Dermis microvascular lymphatic vessel endothelial cell (primary cell): ENCODE data around the gene OPRL1. TPM values are rescaled to one million over a fixed set of nuclear protein-coding genes. Genes with fewer than 3 reads are reported as not detected.

Experiments used
- DNase-seq, 2 donors: peaks; one replicate each; pipeline versions ENCODE4 v3.0.0 to v3.0.0-alpha.2; 2010; ENCODE audit warnings: low read depth in 2 of 2
- total RNA-seq: library from RNA; depleted of rRNA; stranded (reverse); fragments of >200 nt; gene quantifications from 2 replicates; pipeline ENCODE4 v1.2.1, GENCODE V29; 2014

Gene OPRL1
- total RNA-seq, 1 donor from 2014 or later: 2.3 TPM

GRCh38 chr20:64042054-64042781 is 37.7 kb upstream of the OPRL1 start:
- peak; percentile 80 to 91 for DNase-seq

GRCh38 chr20:64043768-64044167 is 36.1 kb upstream of the OPRL1 start:
- peak in 1 of 2 donors; percentile 52 for DNase-seq

DNA sequence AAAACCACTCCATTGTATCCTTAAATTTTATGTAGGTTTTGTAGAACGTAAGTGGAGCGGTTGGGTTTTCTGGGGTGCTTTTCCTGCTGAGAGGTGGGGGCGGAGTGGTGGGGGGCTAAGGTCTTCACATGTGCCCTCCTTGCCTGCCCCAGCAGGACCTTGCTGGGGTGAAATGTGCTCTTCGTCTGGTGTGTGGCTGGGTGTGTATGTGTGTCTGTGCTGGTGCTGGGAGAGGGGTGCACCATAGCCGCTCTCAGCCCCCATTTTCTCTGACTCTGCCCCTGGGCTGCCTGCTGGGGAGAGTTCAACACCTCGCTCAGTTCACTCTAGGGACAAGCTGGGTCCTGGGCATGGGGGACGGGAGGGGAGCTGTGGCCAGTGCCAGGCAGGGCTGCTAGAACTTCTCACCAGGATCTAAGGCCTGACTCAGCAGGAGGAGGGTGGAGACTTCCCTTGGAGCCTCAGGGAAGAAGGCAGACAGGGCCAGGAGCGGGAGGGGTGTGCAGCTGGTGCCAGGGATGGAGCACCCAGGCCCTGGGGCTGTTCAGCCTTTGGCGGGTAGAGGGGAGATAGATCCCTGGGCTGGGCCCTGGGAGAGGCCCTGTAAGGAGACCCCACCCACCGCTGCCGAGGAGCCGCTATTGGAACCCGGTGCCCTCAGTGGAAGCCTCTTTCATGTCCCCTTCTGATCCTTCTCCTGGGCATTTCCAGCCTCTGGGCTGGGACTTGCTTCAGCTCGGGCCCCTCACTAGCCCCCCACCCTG is 35.2 kb upstream of the OPRL1 start:
- peak in 1 of 2 donors; percentile 83 for DNase-seq

- peak in 1 of 2 donors; percentile 45 for DNase-seq
Observed at GRCh38 chr20:64045346-64046011, 34.4 kb upstream of the OPRL1 start.

DNA sequence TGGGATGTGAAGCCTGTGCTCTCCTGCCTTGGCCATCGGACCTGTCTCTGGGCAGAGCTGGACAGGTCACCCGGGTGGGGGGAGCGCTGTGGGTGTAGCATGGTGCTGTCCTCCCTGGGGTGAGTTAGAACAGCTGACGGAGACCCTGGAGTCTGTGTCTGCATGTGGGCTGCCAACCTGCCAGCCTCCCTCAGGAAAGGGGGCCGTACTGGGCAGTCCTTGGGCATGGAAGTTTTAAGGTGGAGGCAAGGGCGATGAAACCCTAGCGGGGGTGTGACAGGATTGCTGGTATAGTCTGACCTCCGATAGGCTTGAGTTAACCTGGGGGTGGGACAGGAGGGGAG is 32.9 kb upstream of the OPRL1 start:
- peak in 1 of 2 donors; percentile 23 for DNase-seq

GRCh38 chr20:64047968-64048401 is 31.9 kb upstream of the OPRL1 start:
- peak in 1 of 2 donors; percentile 42 for DNase-seq

DNA sequence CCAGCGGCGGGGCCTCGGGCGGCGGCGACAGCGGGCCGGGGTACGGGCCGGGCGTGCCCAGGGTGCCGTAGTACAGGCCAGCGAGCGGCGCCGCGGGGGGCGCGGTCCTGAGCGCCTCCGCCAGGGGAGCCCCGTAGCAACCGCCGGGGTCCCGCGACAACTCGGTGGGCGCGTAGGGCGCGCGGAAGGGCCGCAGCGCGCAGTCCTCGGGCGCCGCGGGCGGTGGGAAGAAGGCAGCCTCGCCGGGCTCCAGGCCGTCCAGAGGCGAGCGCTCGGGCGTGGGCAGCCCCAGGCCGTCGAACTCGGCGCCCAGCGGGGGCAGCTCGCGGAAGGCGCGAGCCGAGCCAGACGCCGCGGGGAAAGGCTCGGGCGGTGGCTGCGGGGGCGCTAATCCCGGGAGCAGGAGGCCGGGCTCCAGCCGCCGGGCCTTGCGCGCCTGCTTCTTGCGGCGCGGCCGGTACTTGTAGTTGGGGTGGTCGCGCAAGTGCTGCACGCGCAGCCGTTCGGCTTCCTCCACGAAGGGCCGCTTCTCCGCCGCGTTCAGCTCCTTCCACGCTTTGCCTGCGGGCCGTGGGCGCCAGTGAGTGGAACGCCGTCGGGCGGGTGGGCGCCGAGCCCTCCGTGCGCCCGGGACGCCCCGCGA is 31.4 kb upstream of the OPRL1 start:
- no peak for DNase-seq

DNA sequence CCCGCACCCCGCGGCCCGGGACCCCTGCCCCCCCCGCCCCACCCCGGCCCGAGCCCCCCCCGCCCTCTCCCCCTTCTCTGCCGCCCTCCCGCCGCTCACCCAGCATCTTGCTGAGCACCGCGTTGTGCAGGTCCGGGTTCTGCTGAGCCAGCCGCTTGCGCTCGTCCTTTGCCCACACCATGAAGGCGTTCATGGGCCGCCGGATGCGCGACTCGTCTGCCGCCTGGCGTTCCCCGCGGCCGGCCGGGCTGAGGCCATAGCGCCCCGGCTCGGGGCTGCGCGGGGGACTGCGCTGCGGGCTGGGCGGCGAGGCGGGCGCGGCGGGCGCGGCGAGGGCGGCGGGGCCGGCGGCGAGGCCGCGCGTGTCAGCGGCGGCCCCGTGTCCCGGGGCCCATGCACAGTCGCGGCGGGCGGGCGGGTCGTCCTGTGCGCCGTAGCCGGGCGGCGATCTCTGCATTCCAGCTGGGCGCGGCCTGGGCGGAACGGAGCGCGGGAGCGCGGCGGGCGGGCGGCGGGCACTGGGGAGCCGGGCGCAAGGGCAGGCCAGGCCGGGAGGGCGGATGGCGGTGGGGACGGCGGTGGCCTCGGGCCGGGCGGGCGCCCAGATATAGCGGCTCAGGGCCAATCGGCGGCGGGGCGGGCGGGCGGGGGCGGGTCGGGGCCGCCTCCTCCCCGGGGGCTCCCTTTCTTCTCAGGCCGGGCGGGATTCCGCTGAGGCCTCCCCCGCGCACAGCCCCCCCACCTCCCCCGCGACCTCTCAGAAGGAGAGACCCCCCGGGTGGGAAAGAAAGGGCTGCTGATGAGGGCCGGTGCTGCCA is 30.6 kb upstream of the OPRL1 start, which contains the start of gene SOX18:
Gene SOX18 (minus strand): TSS at position 580 of the 818 bp plus-strand sequence. CDS start 123 bp downstream, at position 457.
- peak in 1 of 2 donors; percentile 81 for DNase-seq

DNA sequence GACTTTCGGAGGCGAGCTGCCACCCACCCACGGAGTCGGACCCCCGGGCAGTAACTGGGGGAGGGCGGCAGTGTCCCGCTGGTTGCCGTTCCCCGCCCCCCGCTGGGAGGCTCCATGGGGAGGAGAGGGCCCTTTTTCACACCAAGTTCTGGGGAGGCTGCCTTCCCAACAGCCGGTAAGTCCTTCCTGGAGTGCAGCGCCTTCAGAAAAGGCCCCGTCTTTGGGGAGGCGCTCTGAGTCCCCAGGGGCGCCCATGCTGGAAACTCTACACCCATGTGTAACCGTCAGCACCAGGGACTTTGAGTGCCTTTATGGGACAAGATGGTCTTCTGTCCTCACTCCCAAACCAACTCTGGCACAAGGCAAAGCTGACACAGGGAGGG is 30.0 kb upstream of the OPRL1 start:
- peak in 1 of 2 donors; percentile 46 for DNase-seq

DNA sequence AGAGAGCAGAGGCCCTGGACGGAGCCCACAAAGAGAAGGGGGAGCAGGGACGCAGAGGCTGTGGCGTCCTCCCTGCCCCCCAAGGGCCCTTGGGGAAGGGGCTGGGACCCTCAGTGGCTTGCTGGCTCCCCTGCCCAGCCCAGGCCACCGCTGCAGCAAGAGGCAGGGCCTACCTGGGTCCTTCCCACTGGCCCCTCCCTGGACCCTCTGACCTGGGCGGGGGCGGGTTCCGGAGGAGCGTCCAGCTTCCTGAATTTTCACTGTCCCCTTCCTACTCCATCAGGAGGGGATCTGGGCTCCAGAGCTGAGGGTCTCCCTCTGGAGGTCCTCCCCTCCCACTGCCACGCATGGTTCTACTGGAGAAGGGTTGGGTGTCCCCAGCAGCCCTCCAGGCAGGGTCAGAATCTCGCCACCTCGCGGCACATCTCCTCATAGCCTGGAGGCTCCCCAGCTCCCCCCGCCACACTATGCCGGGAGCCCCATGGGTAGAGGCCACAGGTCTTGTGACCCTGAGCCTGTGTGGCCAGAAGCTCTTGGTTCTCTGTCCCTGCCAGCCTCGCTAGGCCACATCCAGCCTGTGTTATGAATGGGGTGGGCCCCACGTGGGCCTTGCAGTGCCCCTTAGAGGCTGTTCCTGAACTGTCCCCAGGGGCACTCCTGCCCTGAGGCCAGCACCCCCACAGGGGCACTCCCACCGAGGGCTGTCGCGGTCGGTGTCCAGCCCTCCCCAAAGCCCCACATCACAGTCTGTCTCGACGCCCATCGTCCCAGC is 29.4 kb upstream of the OPRL1 start:
- no peak for DNase-seq

DNA sequence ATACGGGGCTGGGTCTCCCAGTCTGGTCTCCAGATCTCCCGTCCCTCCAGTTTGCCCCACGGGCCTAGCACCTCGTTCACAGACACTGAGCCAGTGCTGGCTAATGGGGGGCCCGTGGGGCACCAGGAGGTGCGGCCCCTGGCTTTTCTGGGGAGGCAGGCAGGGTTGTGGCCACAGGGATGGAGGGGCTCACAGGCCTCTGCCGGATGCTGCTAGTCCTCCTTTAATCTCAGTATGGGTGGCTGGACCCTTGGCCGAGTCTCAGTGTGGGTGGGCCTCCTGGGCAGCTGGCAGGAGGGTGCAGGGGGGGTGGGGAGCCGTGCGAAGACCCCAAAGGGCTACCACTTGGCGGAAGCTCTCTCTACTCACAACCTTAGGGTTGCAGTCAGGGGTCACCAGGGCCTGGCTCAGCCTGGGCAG is 28.8 kb upstream of the OPRL1 start:
- DNase-seq: no peak

DNA sequence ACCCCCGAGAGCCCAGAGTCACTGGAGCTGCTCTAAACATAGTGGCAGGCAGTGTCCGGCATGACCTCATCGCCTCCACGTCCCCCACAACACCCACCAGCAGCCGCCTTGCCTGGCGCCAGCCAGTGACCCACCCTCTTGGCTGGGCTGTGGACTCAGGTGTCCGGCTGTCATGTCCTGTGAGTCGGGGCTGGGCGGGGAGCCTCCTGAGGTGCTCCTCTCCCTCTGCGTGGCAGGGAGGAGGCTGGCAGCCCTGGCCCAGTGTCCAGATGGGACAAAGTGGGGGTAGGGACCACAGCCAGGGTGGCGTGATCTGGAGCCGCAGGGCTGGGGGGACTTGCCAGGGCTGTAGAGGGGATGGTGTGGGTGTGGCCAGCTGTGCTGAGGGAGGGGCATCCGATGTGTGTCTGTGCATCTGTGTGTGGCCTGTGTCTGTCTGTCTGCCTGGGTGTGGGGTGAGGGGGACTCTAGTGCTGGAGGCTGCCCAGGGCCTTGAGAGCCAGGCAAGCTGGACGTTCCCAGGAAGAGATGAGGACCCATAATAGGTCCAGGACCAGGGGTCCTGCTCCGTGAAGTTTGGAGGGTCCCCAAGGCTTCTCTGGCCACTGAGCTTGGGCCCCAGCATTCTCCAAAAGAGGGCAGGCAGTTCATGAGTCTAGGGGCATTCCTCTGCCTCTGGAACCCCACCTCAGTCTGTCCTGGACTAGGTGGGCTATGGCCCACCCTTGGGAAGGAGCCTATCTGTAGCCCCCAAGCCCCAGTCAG is 28.1 kb upstream of the OPRL1 start:
- peak; percentile 85 to 86 for DNase-seq

DNA sequence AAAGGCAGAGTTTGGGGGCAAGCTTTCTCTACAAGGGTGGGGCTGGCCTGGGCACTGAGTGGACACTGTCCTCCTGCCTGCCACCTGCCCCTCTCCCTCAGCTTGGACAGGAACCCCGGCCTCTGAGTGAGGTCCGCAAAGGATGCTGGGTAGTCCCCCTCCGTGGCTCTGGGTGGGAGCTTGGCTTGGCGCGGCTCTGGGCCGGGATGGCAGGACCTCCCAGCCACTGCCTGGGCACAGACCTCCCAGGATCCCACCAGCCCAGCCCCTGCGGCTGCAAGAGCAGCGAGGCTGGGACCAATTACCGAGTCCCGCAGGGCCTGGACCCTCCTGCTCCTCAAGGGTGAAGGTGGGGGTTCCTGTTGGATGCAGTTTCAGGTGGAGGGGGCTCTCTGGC is 27.6 kb upstream of the OPRL1 start:
- no peak for DNase-seq

- no peak for DNase-seq
Observed at GRCh38 chr20:64052987-64053840, 26.7 kb upstream of the OPRL1 start.

DNA sequence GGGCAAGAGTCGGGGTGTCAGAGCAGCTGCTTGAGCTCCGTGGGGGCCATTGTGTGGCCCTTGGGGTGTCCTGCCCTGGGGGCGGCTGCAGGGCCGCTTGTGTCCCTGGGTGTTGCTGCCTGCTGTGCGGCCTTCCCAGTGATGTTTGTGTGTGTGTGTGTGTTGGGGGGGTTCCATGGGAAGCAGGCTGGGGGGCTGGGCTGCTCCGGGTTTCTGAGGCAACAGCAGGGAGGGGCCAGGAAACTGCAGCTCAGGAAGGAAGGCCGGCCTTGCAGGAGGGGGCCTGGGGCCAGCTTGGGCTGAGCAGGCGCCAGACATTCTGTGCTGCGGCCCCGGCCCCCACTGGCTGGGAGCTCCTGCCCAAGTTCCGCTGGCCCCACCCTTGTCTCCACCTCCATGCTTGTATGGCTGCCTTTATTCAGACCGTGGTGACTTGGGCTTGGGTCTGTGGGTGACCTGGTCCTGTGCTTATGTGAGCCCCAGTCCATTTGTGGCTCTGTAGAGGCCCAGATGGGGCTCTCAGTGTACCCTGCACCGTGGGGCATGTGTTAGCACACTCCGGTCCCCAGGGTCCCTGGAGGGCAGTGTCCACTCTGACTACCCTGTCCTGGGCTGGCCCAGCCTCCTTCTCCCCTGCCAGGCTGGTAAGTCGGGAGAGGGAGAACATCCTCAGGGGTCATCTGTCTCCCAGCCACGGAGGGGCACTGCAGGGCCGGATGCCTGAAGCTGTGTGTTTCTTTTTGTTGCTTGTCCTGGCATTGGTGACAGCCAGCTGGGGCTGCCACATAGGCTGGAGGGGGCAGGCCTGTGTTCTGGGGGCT is 25.8 kb upstream of the OPRL1 start:
- DNase-seq: peak; percentile 93 to 97

- DNase-seq: no peak
Observed at GRCh38 chr20:64055396-64055892, 24.4 kb upstream of the OPRL1 start.
